Measurements from ENCODE around the gene CFAP47. TPM values are rescaled to one million over a fixed set of nuclear protein-coding genes. Genes with fewer than 3 reads are reported as not detected.

Gene CFAP47
- total RNA-seq, 1 donor from 2014 or later: not detected

DNA sequence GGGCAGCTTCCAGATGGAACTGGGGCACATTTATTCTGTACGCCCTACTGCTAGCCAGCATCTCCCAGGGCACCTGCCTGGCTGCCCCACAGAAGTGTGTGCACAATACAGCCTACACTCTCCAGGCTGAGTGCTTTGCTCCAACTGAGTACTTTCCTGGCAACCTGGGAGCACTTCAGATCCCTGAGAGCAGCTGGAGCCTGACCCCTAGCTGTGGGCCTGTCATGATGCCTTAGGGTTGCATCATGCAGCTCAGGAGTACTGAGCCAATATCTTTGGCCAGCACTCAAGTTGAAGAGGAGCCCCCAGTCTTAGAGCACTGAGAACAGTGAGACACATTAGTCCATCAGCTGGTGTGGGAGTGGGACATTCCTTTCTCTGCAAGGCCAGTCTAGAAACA, 321.9 kb downstream of the CFAP47 start:
- intact Hi-C loops (cut with micrococcal nuclease): no loop called here

DNA sequence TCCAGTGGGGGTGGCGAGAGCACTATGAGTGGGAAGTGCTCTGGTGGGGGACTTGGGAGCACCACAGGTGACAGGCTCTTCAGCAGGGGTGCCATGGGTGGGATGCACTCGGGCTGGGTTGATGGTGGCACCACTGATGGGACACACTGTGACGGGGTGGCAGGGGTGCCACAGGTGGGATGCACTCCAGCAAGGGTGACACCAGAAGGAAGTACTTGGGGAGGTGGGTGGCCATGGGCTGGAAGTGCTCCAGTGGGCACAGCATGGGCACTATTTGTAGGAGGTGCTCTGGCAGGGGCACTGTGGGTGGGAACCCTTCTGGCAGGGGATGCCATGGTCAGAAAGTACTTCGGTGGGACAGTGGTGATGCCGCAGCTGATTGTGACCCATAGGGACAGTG, 346.6 kb downstream of the CFAP47 start:
- intact Hi-C loops (cut with micrococcal nuclease): no loop called here

GRCh38 chrX:36310136-36310535, 390.6 kb downstream of the CFAP47 start:
- intact Hi-C loops (cut with micrococcal nuclease): no loop called here

GRCh38 chrX:36314303-36314702, 394.8 kb downstream of the CFAP47 start:
- intact Hi-C loops (cut with micrococcal nuclease): no loop called here

- intact Hi-C loops (cut with micrococcal nuclease): no loop called here
Observed at GRCh38 chrX:36334572-36334971, 415.0 kb downstream of the CFAP47 start.

DNA sequence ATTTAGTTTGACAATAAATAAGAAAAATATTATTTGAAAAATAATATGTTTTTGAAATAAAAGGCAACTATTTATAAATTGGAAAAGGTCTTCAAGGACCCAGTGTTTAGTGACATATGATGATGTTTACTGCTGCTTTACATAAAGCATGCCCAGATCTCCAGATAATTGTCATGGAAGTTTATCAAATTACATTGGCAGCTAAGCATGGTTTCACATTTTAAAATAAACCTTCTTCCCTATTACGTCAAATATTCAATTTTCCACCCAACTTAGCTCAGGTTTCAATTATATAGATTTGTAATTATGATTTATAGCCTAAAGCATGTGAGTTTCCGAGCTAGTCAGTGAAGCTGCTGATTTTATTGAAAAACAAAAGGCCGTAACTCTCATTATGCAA, 417.2 kb downstream of the CFAP47 start:
- intact Hi-C loops (cut with micrococcal nuclease): no loop called here

- intact Hi-C loops (cut with micrococcal nuclease): no loop called here
Observed at GRCh38 chrX:36344301-36344700, 424.8 kb downstream of the CFAP47 start.

- intact Hi-C loops (cut with micrococcal nuclease): no loop called here
Observed at GRCh38 chrX:36348509-36348908, 429.0 kb downstream of the CFAP47 start.

GRCh38 chrX:36357855-36358254, 438.3 kb downstream of the CFAP47 start:
- intact Hi-C loops (cut with micrococcal nuclease): no loop called here

- intact Hi-C loops (cut with micrococcal nuclease): no loop called here
Observed at GRCh38 chrX:36364262-36364661, 444.7 kb downstream of the CFAP47 start.

GRCh38 chrX:36383495-36383894, 464.0 kb downstream of the CFAP47 start:
- intact Hi-C loops (cut with micrococcal nuclease): no loop called here

DNA sequence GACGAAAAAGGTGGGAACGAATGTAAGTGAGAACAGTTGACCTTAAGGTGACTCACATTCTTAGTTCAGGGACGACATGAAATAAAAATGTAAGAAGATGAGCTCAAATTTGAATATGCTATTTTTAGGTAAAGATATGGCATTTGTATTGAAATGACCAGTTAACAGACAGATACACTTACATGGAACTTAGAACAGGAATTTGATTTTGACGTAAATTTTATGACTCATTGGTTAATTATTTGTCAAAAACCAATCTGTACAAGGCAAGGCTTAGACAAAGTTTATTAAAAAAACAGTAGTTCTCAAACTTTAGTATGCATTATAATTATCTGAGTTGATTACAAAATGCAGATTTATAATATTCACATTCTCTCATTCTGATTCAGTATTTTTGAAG, 469.4 kb downstream of the CFAP47 start:
- intact Hi-C loops (cut with micrococcal nuclease): no loop called here

DNA sequence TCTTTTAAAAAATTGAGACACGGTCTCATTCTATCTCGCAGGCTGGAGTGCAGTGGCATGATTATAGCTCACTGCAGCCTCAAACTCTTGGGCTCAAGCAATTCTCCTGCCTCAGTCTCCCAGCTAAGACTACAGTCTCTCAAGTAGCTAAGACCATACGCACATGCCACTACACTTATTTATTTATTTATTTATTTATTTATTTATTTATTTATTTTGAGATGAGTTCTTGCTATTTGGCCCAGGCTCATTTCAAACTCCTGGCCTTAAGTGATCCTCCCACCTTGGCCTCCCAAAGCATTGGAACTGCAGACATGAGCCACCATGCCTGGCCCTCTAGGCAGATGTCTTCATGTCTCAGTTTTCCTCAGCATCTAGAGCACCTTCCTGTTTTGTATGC, 482.2 kb downstream of the CFAP47 start:
- intact Hi-C loops (cut with micrococcal nuclease): no loop called here

GRCh38 chrX:36407836-36408235, 488.3 kb downstream of the CFAP47 start:
- intact Hi-C loops (cut with micrococcal nuclease): no loop called here

DNA sequence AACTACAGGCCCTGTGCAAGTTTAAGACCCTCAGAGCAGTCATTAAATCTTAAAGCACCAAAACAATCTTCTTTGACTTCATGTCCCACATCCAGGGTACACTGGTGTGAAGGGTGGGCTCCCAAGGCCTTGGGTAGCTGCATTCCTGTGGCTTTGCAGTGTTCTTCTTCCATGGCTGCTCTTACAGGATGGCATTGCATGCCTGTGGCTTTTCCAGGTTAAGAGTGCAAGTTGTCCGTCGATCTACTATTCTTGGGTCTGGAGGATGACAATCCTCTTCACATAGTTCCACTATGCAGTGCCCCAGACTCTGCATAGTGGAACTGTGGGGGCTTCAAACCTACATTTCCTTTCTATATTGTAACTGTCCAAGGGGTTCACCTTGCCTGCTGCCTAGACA, 494.5 kb downstream of the CFAP47 start:
- intact Hi-C loops (cut with micrococcal nuclease): no loop called here

GRCh38 chrX:36422368-36422767, 502.8 kb downstream of the CFAP47 start:
- intact Hi-C loops (cut with micrococcal nuclease): no loop called here

- intact Hi-C loops (cut with micrococcal nuclease): no loop called here
Observed at GRCh38 chrX:36431819-36432218, 512.3 kb downstream of the CFAP47 start.

GRCh38 chrX:36434522-36434921, 515.0 kb downstream of the CFAP47 start:
- intact Hi-C loops (cut with micrococcal nuclease): no loop called here

Other genes with a start within 250 kb of the CFAP47 start
- gene MAGEB16, start 121.4 kb upstream of the CFAP47 start, total RNA-seq: not detected in 2 replicates

Measured in T-helper 2 cell treated with Interferon-gamma antibody and Interleukin-4, amounts not matched to agents 100 ng/mL and 5 ng/mL, for 36 hours (primary cell).